GM13976 (cell line): ENCODE measurements around the gene CATSPER3.

Source experiments
- DNase-seq: peaks from one replicate; pipeline ENCODE4 v3.0.0; 2012; ENCODE audit warnings: low spot score
- in situ Hi-C: fragments of 300-500 bp; cut with MboI; formaldehyde crosslinking; loops from one replicate; pipeline ENCODE4 v1.12.0; 2022; ENCODE audit warnings: low sequenced_read_pairs, mixed read lengths, inconsistent platforms; ENCODE audit not compliant: unreplicated experiment
- TF ChIP-seq, protein P1 (sequence below): IDR thresholded peaks from 2 replicates; pipeline ENCODE4 v1.5.1; 2012; ENCODE audit warnings: borderline replicate concordance, mild to moderate bottlenecking; ENCODE audit not compliant: insufficient read depth; ENCODE audit errors: extremely low read depth, missing control alignments, control extremely low read depth

The CATSPER3 gene

DNA sequence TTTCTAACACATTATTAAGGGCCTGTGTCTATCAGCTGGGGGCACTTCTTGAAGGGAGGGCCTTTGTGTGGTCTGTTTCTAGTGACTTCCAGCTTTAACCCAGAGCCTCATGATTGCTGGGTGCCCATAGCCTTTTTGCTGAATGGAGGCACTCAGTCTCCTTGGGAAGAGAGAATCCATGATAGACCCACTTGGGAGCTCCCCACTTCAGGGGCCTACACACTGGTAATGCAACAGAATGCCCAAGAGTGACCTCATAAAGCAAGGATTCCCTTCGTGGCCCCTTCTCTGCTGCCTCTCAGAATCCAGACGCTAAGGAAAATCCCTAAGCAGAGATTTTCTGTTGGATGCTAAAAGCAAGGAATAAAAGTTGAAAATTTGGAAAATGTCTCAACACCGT, at the start of gene CATSPER3:
CATSPER3 (plus strand) TSS at position 301 of the 400 bp plus-strand sequence; CDS start at position 386, 85 bp downstream.
- in situ Hi-C loops: no loop called here
- TF ChIP-seq, protein P1, sequence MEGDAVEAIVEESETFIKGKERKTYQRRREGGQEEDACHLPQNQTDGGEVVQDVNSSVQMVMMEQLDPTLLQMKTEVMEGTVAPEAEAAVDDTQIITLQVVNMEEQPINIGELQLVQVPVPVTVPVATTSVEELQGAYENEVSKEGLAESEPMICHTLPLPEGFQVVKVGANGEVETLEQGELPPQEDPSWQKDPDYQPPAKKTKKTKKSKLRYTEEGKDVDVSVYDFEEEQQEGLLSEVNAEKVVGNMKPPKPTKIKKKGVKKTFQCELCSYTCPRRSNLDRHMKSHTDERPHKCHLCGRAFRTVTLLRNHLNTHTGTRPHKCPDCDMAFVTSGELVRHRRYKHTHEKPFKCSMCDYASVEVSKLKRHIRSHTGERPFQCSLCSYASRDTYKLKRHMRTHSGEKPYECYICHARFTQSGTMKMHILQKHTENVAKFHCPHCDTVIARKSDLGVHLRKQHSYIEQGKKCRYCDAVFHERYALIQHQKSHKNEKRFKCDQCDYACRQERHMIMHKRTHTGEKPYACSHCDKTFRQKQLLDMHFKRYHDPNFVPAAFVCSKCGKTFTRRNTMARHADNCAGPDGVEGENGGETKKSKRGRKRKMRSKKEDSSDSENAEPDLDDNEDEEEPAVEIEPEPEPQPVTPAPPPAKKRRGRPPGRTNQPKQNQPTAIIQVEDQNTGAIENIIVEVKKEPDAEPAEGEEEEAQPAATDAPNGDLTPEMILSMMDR: no peak
- no peak for DNase-seq

DNA sequence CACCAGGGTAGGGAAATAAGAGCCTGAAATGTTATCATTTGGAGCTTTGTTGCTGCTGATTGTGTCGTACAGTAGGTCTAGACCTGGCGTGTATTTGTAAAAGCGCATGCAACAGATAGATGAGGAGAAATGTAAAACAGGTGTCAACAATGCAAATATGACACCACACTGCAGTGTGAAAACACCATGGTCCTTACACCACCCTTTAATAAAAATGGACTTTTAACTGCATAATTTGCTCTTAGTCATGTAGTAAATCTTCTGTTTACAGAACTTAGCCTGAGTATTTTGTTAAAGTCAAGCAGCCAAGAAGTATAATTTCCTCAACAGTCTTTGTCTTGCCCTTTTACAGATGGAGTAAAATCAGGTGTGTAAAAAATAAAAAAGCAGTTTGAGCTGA, 48.8 kb upstream of the CATSPER3 start:
- in situ Hi-C loops: no loop called here
- no peak for DNase-seq
- TF ChIP-seq, protein P1: no peak

DNA sequence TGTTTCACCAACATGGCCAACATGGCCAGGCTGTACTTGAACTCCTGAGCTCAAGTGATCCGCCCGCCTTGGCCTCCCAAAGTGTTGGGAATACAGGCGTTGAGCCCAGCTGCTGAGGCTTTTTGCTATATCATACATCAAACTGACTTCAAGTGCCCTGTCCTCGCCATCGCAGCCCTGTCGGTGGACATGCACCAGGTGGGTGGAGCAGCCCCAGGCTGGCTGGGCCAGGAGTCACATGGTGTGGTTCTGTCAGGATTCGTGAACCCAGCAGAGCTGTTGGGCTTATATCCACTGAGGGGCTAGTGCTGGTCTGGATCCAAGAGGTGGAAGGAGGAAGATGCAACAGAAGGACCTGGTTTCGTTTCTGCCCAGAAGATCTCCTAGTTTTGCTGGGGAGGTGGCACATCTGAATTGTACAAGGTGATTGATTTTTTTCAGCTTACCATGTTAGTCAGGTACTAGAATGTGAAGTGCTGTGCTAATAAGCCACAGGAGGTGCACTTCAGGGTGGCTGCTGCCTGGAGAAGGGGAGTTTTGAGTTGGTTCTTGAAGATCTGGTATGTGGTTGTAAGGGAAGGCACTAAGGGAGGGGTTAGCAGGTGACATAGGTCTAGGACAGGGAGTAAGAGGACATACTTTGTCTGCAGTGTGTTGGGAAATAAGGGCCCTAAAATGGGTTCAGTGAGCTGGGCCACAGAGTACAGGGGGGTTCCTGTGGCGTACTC, 46.7 kb upstream of the CATSPER3 start:
- DNase-seq: no peak
- TF ChIP-seq, protein P1: no peak
- in situ Hi-C loops: no loop called here

DNA sequence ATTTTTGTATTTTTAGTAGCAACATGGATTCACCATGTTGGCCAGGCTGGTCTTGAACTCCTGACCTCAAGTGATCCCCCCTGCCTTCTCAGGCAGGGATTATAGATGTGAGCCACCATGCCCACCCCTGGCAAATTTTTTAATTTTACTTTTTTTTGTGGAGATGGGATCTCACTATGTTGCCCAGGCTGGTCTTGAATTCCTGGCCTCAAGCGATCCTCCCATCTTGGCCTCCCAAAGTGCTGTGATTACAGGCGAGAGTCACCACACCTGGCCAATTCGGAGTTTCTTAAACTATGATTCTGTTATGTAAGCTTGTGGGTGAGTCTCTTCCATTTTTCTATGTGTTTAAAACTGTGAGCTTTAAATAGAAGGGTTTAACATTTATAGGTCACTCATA, 35.2 kb upstream of the CATSPER3 start:
- TF ChIP-seq, protein P1: no peak
- in situ Hi-C loops: no loop called here
- no peak for DNase-seq

DNA sequence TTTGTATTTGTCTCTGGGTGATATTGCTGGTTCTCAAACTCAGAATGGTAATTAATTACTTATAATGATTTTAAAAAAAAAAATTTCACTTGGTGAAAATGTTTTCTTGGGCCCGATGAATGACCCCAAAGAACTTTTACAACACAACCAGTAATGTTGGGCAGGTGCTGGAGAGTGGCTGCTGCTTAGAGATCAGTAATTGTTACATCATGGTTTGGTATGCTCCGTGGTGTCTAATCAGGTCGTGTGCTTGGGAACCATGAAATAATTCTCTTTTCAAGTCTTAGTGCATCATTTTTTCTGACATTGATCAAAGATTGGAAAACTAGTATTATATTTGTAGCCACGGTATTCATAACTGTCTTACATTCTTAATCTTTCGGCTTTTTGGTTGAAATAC, 33.5 kb upstream of the CATSPER3 start:
- in situ Hi-C loops: no loop called here

DNA sequence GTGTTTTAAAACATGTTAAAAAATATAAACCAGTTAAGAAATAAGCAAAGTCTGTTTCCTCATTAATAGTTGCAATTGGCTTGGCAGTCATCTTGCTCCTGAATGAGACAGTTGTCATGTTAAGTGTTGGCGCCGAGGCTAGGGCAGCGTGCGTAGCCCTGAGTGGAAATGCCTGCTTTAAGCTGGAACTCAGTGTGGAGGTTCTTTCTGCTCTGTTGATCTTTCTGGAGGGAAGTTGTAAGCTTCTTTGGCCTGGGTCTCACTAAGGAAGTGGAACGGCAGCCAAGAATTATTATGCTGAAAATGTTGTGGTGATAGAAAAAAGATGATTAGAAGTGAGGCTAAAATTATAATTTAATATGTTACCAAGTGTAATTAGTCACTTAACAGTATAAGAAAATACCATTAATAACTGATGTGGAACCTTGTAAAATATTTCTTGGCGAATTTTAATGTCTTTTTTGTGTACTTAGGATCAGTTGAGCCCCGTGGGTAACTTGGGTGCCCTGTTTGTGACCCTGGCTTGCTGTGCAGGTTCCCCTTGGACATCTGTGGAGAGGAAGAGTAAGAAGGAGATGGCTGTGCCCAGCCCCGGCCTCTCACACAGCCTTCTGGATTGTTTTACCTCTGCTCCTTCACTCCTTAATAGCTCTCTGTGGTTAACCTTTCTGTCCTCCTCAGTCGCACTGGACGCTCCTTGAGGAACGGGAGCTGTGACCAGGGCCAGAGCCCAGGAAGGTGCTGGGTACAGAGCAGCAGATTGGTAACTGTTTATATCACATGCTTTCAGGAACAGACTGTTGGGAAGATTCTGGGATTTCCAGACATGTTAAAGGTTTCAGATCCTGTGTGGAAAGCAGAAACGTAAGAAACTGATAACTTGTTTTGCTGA, 31.8 kb upstream of the CATSPER3 start:
- in situ Hi-C loops: no loop called here
- DNase-seq: no peak
- TF ChIP-seq, protein P1: no peak

More for the DNA sequence above, 33.5 kb upstream of the CATSPER3 start:
- no peak for DNase-seq
- TF ChIP-seq, protein P1: no peak
